Activated CD8-positive, alpha-beta T cell treated with anti-CD3 and anti-CD28 coated beads, Interleukin-2, amount 10 ng/mL, durations not matched to agents 7 days and 5 days (primary cell): ENCODE data around the gene TXNRD3. TPM values are rescaled to one million over a fixed set of nuclear protein-coding genes. Genes with fewer than 3 reads are reported as not detected.

ENCODE experiments used
- total RNA-seq, 2 experiments: library from RNA; stranded (reverse); gene quantifications; one replicate each; pipeline ENCODE4 v1.2.3, GENCODE V29; 2021

Gene TXNRD3
- total RNA-seq, 2 experiments from 2014 or later = 1.0 to 1.3 TPM

Other genes starting within 250 kb of the TXNRD3 start
- gene ZXDC, start 179.2 kb downstream of the TXNRD3 start, total RNA-seq = 10 to 100 TPM; 26.6 to 27.3 TPM
- gene UROC1, start 137.4 kb downstream of the TXNRD3 start, total RNA-seq = under 1 TPM in 1 of 2 experiments, not detected in 1; 0.13 TPM
- gene CHST13, start 131.0 kb downstream of the TXNRD3 start, total RNA-seq = not detected
- not detected for gene C3orf22, start 96.2 kb downstream of the TXNRD3 start, total RNA-seq
- gene CHCHD6, start 49.1 kb upstream of the TXNRD3 start, total RNA-seq = 1 to 10 TPM; 5.1 to 6.2 TPM